Uterus (tissue), 4 donors: ENCODE measurements around the gene SDK2. TPM values are rescaled to one million over a fixed set of nuclear protein-coding genes. Genes with fewer than 3 reads are reported as not detected.

Experiments
- DNase-seq, 2 donors: peaks; one replicate each; pipeline ENCODE4 v3.0.0-alpha.2; 2019 to 2020
- H3K27ac ChIP-seq, 2 donors: fragments of 200-600 bp; sonication (generic); 1 replicate in 1 of 2; 2 replicates in 1 of 2; pipeline ENCODE4 v1.5.1; 2016 to 2018
- H3K27me3 ChIP-seq, 2 donors: fragments of 200-600 bp; sonication (generic); one replicate each; pipeline ENCODE4 v1.5.1; 2018 to 2019; ENCODE audit warnings: control low read depth in 1 of 2
- H3K36me3 ChIP-seq, 2 donors: fragments of 200-600 bp; sonication (generic); one replicate each; pipeline ENCODE4 v1.5.1; 2019; ENCODE audit warnings: control low read depth in 1 of 2
- H3K4me1 ChIP-seq, 2 donors: fragments of 200-600 bp; sonication (generic); one replicate each; pipeline ENCODE4 v1.5.1; 2018 to 2019; ENCODE audit warnings: control low read depth in 1 of 2
- H3K4me3 ChIP-seq, 2 donors: fragments of 200-600 bp; sonication (generic); 1 replicate in 1 of 2; 2 replicates in 1 of 2; pipeline ENCODE4 v1.5.1; 2018 to 2019; ENCODE audit warnings: mild to moderate bottlenecking in 1 of 2
- H3K9me3 ChIP-seq, 2 donors: fragments of 200-600 bp; sonication (generic); one replicate each; pipeline ENCODE4 v1.5.1; 2019; ENCODE audit warnings: control low read depth in 1 of 2
- CTCF ChIP-seq, 4 experiments: fragments of 200-600 bp in 2 of 4; fragments of 450-650 bp in 2 of 4; sonication (generic) in 2 of 4; IDR thresholded peaks; one replicate each; pipeline ENCODE4 v1.5.1; 2016 to 2019; ENCODE audit warnings: antibody characterized with exemption in 4 of 4, mild to moderate bottlenecking in 2 of 4, moderate library complexity in 1 of 4
- POLR2A ChIP-seq, 2 donors: fragments of 450-650 bp; IDR thresholded peaks; one replicate each; pipeline ENCODE4 v1.6.1; 2016; ENCODE audit warnings: antibody characterized with exemption in 2 of 2, mild to moderate bottlenecking in 1 of 2, moderate library complexity in 1 of 2
- intact Hi-C: fragments of 100-400 bp; cut with DNase I; formaldehyde crosslinking; loops from one replicate; pipeline ENCODE4 v1.15.1; 2023; ENCODE audit warnings: low total_unique reads
- total RNA-seq, 4 donors: library from RNA; depleted of rRNA in 3 of 4; stranded (reverse); fragments of >200 nt in 3 of 4; gene quantifications; one replicate each; pipeline versions ENCODE4 v1.1.0 to v1.2.4, GENCODE V29; 2014 to 2023
- donor health status: DM: yes; HTN: yes; CAD: no.

The SDK2 gene
- total RNA-seq, 4 donors from 2014 or later: 1.1 to 5.0 TPM; not detected in 2

- no peak overlapping the region for H3K4me3 ChIP-seq
- DNase-seq: no peak
- intact Hi-C loops: no loop called here
- no peaks in the 10 kb centered on the region for H3K9me3 ChIP-seq
- H3K4me1 ChIP-seq: no peaks in the 10 kb centered on the region
- no peaks in the 10 kb centered on the region for H3K36me3 ChIP-seq
- TF ChIP-seq POLR2A (IDR thresholded peaks at IDR 0.05) (no peak), CTCF (IDR thresholded peaks at IDR 0.05) (no peak)
- no peak overlapping the region for H3K27ac ChIP-seq
- H3K27me3 ChIP-seq: no peaks in the 10 kb centered on the region
These were observed 37.7 kb upstream of the SDK2 start for GRCh38 chr17:73681946-73682345.

- intact Hi-C loops: no loop called here
- Histone ChIP-seq H3K27me3 (no peaks in the 10 kb centered on the region), H3K36me3 (no peaks in the 10 kb centered on the region), H3K27ac (no peak overlapping the region), H3K4me1 (no peaks in the 10 kb centered on the region), H3K4me3 (no peak overlapping the region), H3K9me3 (no peaks in the 10 kb centered on the region)
- TF ChIP-seq POLR2A (IDR thresholded peaks at IDR 0.05) (no peak), CTCF (IDR thresholded peaks at IDR 0.05) (no peak)
- no peak for DNase-seq
These were observed 35.2 kb upstream of the SDK2 start for GRCh38 chr17:73679476-73679875.

- DNase-seq: no peak
- H3K27me3 ChIP-seq: no peaks in the 10 kb centered on the region
- H3K9me3 ChIP-seq: no peaks in the 10 kb centered on the region
- H3K4me1 ChIP-seq: no peaks in the 10 kb centered on the region
- TF ChIP-seq CTCF (IDR thresholded peaks at IDR 0.05): no peak
- no peak overlapping the region for H3K27ac ChIP-seq
- intact Hi-C loops: no loop called here
- H3K36me3 ChIP-seq: no peaks in the 10 kb centered on the region
- no peak overlapping the region for H3K4me3 ChIP-seq
These were observed 34.8 kb upstream of the SDK2 start for GRCh38 chr17:73678999-73679398.

GRCh38 chr17:73669771-73670170 lies 25.5 kb upstream of the SDK2 start:
- Histone ChIP-seq H3K9me3 (no peaks in the 10 kb centered on the region), H3K4me3 (no peak overlapping the region), H3K27ac (no peak overlapping the region), H3K27me3 (no peaks in the 10 kb centered on the region), H3K36me3 (no peaks in the 10 kb centered on the region), H3K4me1 (no peaks in the 10 kb centered on the region)
- intact Hi-C loops: no loop called here
- no peak for DNase-seq
- no peak for TF ChIP-seq POLR2A (IDR thresholded peaks at IDR 0.05)
- no peak for TF ChIP-seq CTCF (IDR thresholded peaks at IDR 0.05)

GRCh38 chr17:73667181-73667959 lies 23.1 kb upstream of the SDK2 start:
- no peak overlapping the region for H3K4me3 ChIP-seq
- no peak overlapping the region for H3K27ac ChIP-seq
- no peak for DNase-seq
- intact Hi-C loops: no loop called here
- no peaks in the 10 kb centered on the region for H3K27me3 ChIP-seq
- TF ChIP-seq POLR2A (IDR thresholded peaks at IDR 0.05) (no peak), CTCF (IDR thresholded peaks at IDR 0.05) (no peak)
- H3K4me1 ChIP-seq: no peaks in the 10 kb centered on the region
- H3K36me3 ChIP-seq: no peaks in the 10 kb centered on the region
- no peaks in the 10 kb centered on the region for H3K9me3 ChIP-seq
